Kidney (tissue), 14 donors: ENCODE data around the gene C6. TPM values are rescaled to one million over a fixed set of nuclear protein-coding genes. Genes with fewer than 3 reads are reported as not detected.

Experiments used
- DNase-seq, 5 donors: peaks; one replicate each; pipeline ENCODE4 v3.0.0-alpha.2; 2013 to 2020
- FAIRE-seq: peaks from 2 replicates; lab custom pipeline; 2012; peaks lifted over from hg19 to GRCh38; lab: Jason Lieb, UNC
- H3K27ac ChIP-seq, 2 donors: one replicate each; pipeline ENCODE4 v1.7.0; 2013; ENCODE audit warnings: low read depth in 2 of 2, low read length in 2 of 2, inconsistent platforms in 1 of 2
- H3K27me3 ChIP-seq: one replicate; pipeline ENCODE4 v1.7.1; 2013; ENCODE audit warnings: low read length, inconsistent platforms; ENCODE audit not compliant: control insufficient read depth, insufficient read depth
- H3K36me3 ChIP-seq, 3 donors: one replicate each; pipeline versions ENCODE4 v1.7.0 to v1.7.1; 2013; ENCODE audit warnings: low read length in 3 of 3, control low read depth in 1 of 3, inconsistent platforms in 1 of 3; ENCODE audit not compliant: insufficient read depth in 3 of 3, control insufficient read depth in 2 of 3
- H3K4me1 ChIP-seq, 3 donors: one replicate each; pipeline versions ENCODE4 v1.7.0 to v1.7.1; 2013; ENCODE audit warnings: low read length in 3 of 3, inconsistent platforms in 1 of 3, low read depth in 1 of 3; ENCODE audit not compliant: control insufficient read depth in 2 of 3, insufficient read depth in 2 of 3
- H3K4me3 ChIP-seq, 3 donors: one replicate each; pipeline versions ENCODE4 v1.7.0 to v1.8.1; 2013; ENCODE audit warnings: low read length in 3 of 3, control low read depth in 1 of 3, inconsistent platforms in 1 of 3
- H3K9ac ChIP-seq, 3 donors: one replicate each; pipeline versions ENCODE4 v1.7.0 to v1.7.1; 2013; ENCODE audit warnings: low read length in 3 of 3, control low read depth in 1 of 3, inconsistent platforms in 1 of 3
- H3K9me3 ChIP-seq, 3 donors: one replicate each; pipeline versions ENCODE4 v1.7.0 to v1.7.1; 2013; ENCODE audit warnings: low read length in 3 of 3, control low read depth in 1 of 3, inconsistent platforms in 1 of 3; ENCODE audit not compliant: control insufficient read depth in 2 of 3, insufficient read depth in 1 of 3
- CTCF ChIP-seq: IDR thresholded peaks from 3 replicates; pipeline ENCODE4 v1.5.1; 2012; ENCODE audit warnings: mild to moderate bottlenecking, moderate library complexity, borderline replicate concordance; ENCODE audit not compliant: insufficient read depth; ENCODE audit errors: extremely low read depth
- intact Hi-C: fragments of 100-400 bp; cut with DNase I; formaldehyde crosslinking; loops from one replicate; pipeline ENCODE4 v1.11.1; 2022
- polyA plus RNA-seq: library from polyadenylated mRNA; stranded (reverse); fragments of 350-450 nt; fragmentation: Illumina TruSeq; extraction: RNeasy Lipid Tissue Mini Kit (QIAGEN cat#74804); gene quantifications from one replicate; pipeline ENCODE4 v1.2.3, GENCODE V29; 2014; ENCODE audit warnings: low read depth, low replicate concordance; ENCODE audit not compliant: insufficient read depth
- total RNA-seq: library from RNA; stranded (reverse); fragmentation: NEBNext Ultra II Directional; extraction: Animal tissue kit (Norgen Biotek cat#: 25700); gene quantifications from one replicate; pipeline ENCODE4 v1.2.1, GENCODE V29; 2021
- donor health status: control.
- donor health status: control.
- donor health status: control.
- donor health status: control.
- donor health status: control.
- donor health status: DM: yes; HTN: yes; CAD: no.
- donor health status: Normal renal cell carcinoma (clear cell type).

The C6 gene
- total and polyA plus RNA-seq, 2 donors from 2014 or later: 5.2 to 46.2 TPM

- DNase-seq (no peak), FAIRE-seq (no peak)
- intact Hi-C loops: no loop called here
- TF ChIP-seq CTCF: no peak
- Histone ChIP-seq H3K9me3 (no peaks in the 10 kb centered on the region), H3K9ac (no peak overlapping the region), H3K4me3 (no peak overlapping the region), H3K27me3 (no peaks in the 10 kb centered on the region), H3K27ac (no peak overlapping the region), H3K36me3 (no peaks in the 10 kb centered on the region), H3K4me1 (no peaks in the 10 kb centered on the region)
These were observed 41.3 kb downstream of the C6 start for GRCh38 chr5:41172012-41172411.

- H3K27me3 ChIP-seq: no peaks in the 10 kb centered on the region
- no peaks in the 10 kb centered on the region for H3K9me3 ChIP-seq
- H3K27ac ChIP-seq: no peak overlapping the region
- intact Hi-C loops: no loop called here
- FAIRE-seq (no peak), DNase-seq (peak in 1 of 5 donors; percentile 2)
- no peaks in the 10 kb centered on the region for H3K36me3 ChIP-seq
- TF ChIP-seq CTCF: no peak
- no peaks in the 10 kb centered on the region for H3K4me1 ChIP-seq
- no peak overlapping the region for H3K4me3 ChIP-seq
- H3K9ac ChIP-seq: no peak overlapping the region
These were observed 52.1 kb downstream of the C6 start for GRCh38 chr5:41161271-41161670.

- intact Hi-C loops: no loop called here
- Histone ChIP-seq H3K4me3 (no peak overlapping the region), H3K9ac (no peak overlapping the region), H3K4me1 (no peaks in the 10 kb centered on the region), H3K9me3 (no peaks in the 10 kb centered on the region), H3K27ac (no peak overlapping the region), H3K27me3 (no peaks in the 10 kb centered on the region), H3K36me3 (no peaks in the 10 kb centered on the region)
- FAIRE-seq (no peak), DNase-seq (no peak)
- TF ChIP-seq CTCF: no peak
These were observed 55.9 kb downstream of the C6 start for GRCh38 chr5:41157272-41157894.

- TF ChIP-seq CTCF: no peak
- Histone ChIP-seq H3K4me3 (no peak overlapping the region), H3K36me3 (no peaks in the 10 kb centered on the region), H3K9ac (no peak overlapping the region), H3K4me1 (no peaks in the 10 kb centered on the region), H3K27ac (no peak overlapping the region), H3K27me3 (no peaks in the 10 kb centered on the region), H3K9me3 (no peaks in the 10 kb centered on the region)
- intact Hi-C loops: no loop called here
- no peak for FAIRE-seq
- no peak for DNase-seq
These were observed 56.6 kb downstream of the C6 start for GRCh38 chr5:41156739-41157138.
